B cell (primary cell): ENCODE results near the gene SLC4A1. TPM values are rescaled to one million over a fixed set of nuclear protein-coding genes. Genes with fewer than 3 reads are reported as not detected.

Source experiments
- ATAC-seq: fragments of 200-7000 bp; cut with Tn5 transposase; one replicate; pipeline ENCODE4 v1.10.0; 2021; ENCODE audit warnings: low read depth, mild to moderate bottlenecking, moderate number of reproducible peaks, moderate library complexity
- CTCF ChIA-PET: fragments of 350-600 bp; sonication (Branson Sonifier 250); formaldehyde crosslinking; loops from one replicate; lab custom pipeline; 2021; ENCODE audit warnings: antibody characterized with exemption, inconsistent platforms; lab: Charles Lee
- POLR2A ChIA-PET: fragments of 350-600 bp; sonication (Branson Sonifier 250); formaldehyde crosslinking; loops from one replicate; lab custom pipeline; 2021; ENCODE audit warnings: antibody characterized with exemption; lab: Charles Lee
- DNase-seq: peaks from one replicate; pipeline ENCODE4 v3.0.0; 2013
- H2AFZ ChIP-seq: 2 replicates; pipeline ENCODE4 v1.6.1; 2012; ENCODE audit warnings: mild to moderate bottlenecking, low read depth, low read length; ENCODE audit not compliant: insufficient read depth, poor library complexity, severe bottlenecking
- H3K27ac ChIP-seq, 2 donors: 1 replicate in 1 of 2; 2 replicates in 1 of 2; pipeline ENCODE4 v1.5.1; 2012 to 2013; ENCODE audit warnings: low read length in 2 of 2, mild to moderate bottlenecking in 2 of 2, moderate library complexity in 1 of 2
- H3K27me3 ChIP-seq, 4 experiments: fragments of 200-600 bp in 1 of 4; sonication (generic) in 1 of 4; replicated peaks in 1 of 4; 1 replicate in 2 of 4; 2 replicates in 2 of 4; pipeline versions ENCODE4 v1.6.1 to v1.7.0; 2013 to 2016; ENCODE audit warnings: low read length in 3 of 4, mild to moderate bottlenecking in 2 of 4, mixed read lengths in 1 of 4, moderate library complexity in 1 of 4; ENCODE audit not compliant: insufficient read depth in 4 of 4, control insufficient read depth in 3 of 4; ENCODE audit errors: control extremely low read depth in 1 of 4
- H3K36me3 ChIP-seq, 2 experiments: replicated peaks in 1 of 2; 1 replicate in 1 of 2; 2 replicates in 1 of 2; pipeline versions ENCODE4 v1.6.1 to v1.7.1; 2013; ENCODE audit warnings: low read length in 1 of 2; ENCODE audit not compliant: insufficient read depth in 2 of 2, control insufficient read depth in 1 of 2; ENCODE audit errors: control extremely low read depth in 1 of 2, extremely low read depth in 1 of 2
- H3K4me1 ChIP-seq, 2 donors: fragments of 200-600 bp in 1 of 2; sonication (generic) in 1 of 2; 1 replicate in 1 of 2; 2 replicates in 1 of 2; pipeline versions ENCODE4 v1.5.1 to v1.6.1; 2013 to 2017; ENCODE audit warnings: low read length in 2 of 2; ENCODE audit not compliant: control insufficient read depth in 2 of 2, insufficient read depth in 2 of 2
- H3K4me2 ChIP-seq: replicated peaks from 2 replicates; pipeline ENCODE3; 2012; ENCODE audit warnings: mild to moderate bottlenecking, low read depth, low read length; ENCODE audit not compliant: poor library complexity, severe bottlenecking
- H3K4me3 ChIP-seq, 5 experiments: fragments of 200-600 bp in 1 of 5; sonication (generic) in 1 of 5; 1 replicate in 3 of 5; 2 replicates in 2 of 5; pipeline versions ENCODE4 v1.5.1 to v1.7.0; 2011 to 2016; ENCODE audit warnings: low read length in 4 of 5, mild to moderate bottlenecking in 4 of 5, low read depth in 2 of 5, control low read depth in 1 of 5, moderate library complexity in 1 of 5; ENCODE audit not compliant: insufficient read depth in 1 of 5; ENCODE audit errors: control extremely low read depth in 1 of 5, extremely low read depth in 1 of 5
- H3K79me2 ChIP-seq: fragments of 200-600 bp; sonication (generic); one replicate; pipeline ENCODE4 v1.6.0; 2016; ENCODE audit warnings: low read length; ENCODE audit not compliant: control insufficient read depth, insufficient read depth
- H3K9ac ChIP-seq: fragments of 200-600 bp; sonication (generic); 2 replicates; pipeline ENCODE4 v1.6.1; 2017; ENCODE audit warnings: mild to moderate bottlenecking, low read length, moderate library complexity
- H3K9me3 ChIP-seq, 3 donors: one replicate each; pipeline versions ENCODE4 v1.6.1 to v1.7.1; 2013; ENCODE audit warnings: low read length in 2 of 3; ENCODE audit not compliant: control insufficient read depth in 2 of 3, insufficient read depth in 1 of 3; ENCODE audit errors: control extremely low read depth in 1 of 3
- H4K20me1 ChIP-seq: 2 replicates; pipeline ENCODE4 v1.6.0; 2012; ENCODE audit warnings: mild to moderate bottlenecking, low read length; ENCODE audit not compliant: insufficient read depth, control insufficient read depth, poor library complexity, severe bottlenecking
- H3K27ac Mint-ChIP-seq: one replicate; pipeline ENCODE4 v1.8.0; 2021; ENCODE audit warnings: mixed read lengths
- H3K27me3 Mint-ChIP-seq: one replicate; pipeline ENCODE4 v1.8.0; 2021; ENCODE audit warnings: mixed read lengths
- H3K4me1 Mint-ChIP-seq: one replicate; pipeline ENCODE4 v1.8.0; 2021; ENCODE audit warnings: mixed read lengths
- H3K4me3 Mint-ChIP-seq: one replicate; pipeline ENCODE4 v1.8.0; 2021; ENCODE audit warnings: mixed read lengths
- H3K9me3 Mint-ChIP-seq: one replicate; pipeline ENCODE4 v1.8.0; 2022; ENCODE audit warnings: mixed read lengths; ENCODE audit not compliant: insufficient read depth
- CTCF ChIP-seq: fragments of 200-600 bp; IDR thresholded peaks from one replicate; pipeline ENCODE4 v1.8.0; 2022; ENCODE audit warnings: antibody characterized with exemption, mild to moderate bottlenecking
- EZH2 ChIP-seq: IDR thresholded peaks from 2 replicates; pipeline ENCODE4 v1.6.1; 2012; ENCODE audit warnings: borderline replicate concordance, low read depth, mild to moderate bottlenecking, moderate library complexity, low read length; ENCODE audit not compliant: insufficient read depth, poor library complexity, severe bottlenecking
- whole genome bisulfite sequencing: methylation state at CpG from one replicate; pipeline ENCODE4 v1.1.5; 2013; ENCODE audit warnings: missing lambda C conversion rate; ENCODE audit not compliant: insufficient coverage; 5-methylcytosine and 5-hydroxymethylcytosine counted together
- intact Hi-C: fragments of 100-400 bp; cut with micrococcal nuclease; formaldehyde crosslinking; loops from one replicate; pipeline ENCODE4 v1.10.0; 2022
- polyA plus RNA-seq: library from polyadenylated mRNA; depleted of rRNA; stranded (reverse); fragments of >200 nt; gene quantifications from 2 replicates; pipeline ENCODE4 v1.2.3, GENCODE V29; 2012
- total RNA-seq, 2 donors: library from RNA; stranded (reverse); fragments of 120-200 nt in 1 of 2; gene quantifications; 1 replicate in 1 of 2; 2 replicates in 1 of 2; pipeline versions ENCODE4 v1.2.3 to v1.2.4, GENCODE V29; 2013 to 2022

The SLC4A1 gene
- total and polyA plus RNA-seq, 2 donors (not counting 1 experiment from before 2014, with no cell fraction given), result 0.22 TPM; not detected in 1

DNA sequence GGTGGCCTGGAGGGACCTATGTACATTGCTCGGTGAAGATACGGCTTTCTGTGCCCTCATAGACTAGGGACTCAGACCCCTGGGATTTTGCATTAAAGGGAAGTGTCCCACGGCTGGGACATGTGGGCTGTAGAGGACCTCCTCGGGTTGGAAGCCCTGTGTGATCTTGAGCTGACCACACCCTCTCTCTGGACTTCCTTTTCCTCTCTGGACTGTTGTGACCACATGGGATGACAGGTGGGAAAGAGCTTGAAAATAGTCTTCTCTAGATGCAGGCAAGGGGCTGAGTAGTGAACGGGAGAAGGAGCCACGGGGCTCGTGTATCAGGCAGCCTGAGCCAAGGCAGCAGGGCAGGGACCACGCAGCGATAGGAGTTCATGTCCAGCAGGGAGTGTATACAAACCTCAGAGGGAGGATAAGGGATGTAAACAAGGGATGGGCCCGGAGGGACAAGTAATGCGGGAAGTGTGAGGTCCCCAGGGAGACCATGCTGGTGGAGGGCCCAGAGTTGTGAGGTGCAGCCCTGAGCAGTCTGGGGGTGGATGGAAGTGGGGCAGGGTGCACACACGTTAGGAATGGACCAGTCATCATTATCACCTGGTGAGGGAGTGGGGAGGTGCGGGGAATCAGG is 4.5 kb upstream of the SLC4A1 start:
- no peaks in the 10 kb centered on the region for H3K79me2 ChIP-seq
- H3K36me3 ChIP-seq, result no peaks in the 10 kb centered on the region
- TF ChIP-seq EZH2, result no peak
- Mint-ChIP-seq H3K27ac (no peak overlapping the region), H3K27me3 (peaks cover 22% of the 10 kb centered on the region), H3K9me3 (no peaks in the 10 kb centered on the region), H3K4me3 (no peak overlapping the region), H3K4me1 (no peaks in the 10 kb centered on the region)
- H3K27ac ChIP-seq, result no peak overlapping the region
- DNase-seq, result no peak
- H3K4me1 ChIP-seq, result no peaks in the 10 kb centered on the region
- no peak overlapping the region for H3K4me2 ChIP-seq
- peaks cover 0 to 3% (median 0%) of the 10 kb centered on the region in 4 experiments for H3K27me3 ChIP-seq
- CTCF ChIA-PET, result interaction anchor here (1.1 kb wide), 1 partner anchor 10 kb away, joined by 3 read pairs; no protein-coding TSS in a partner anchor
- no peak overlapping the region for H2AFZ ChIP-seq
- H4K20me1 ChIP-seq, result no peaks in the 10 kb centered on the region
- H3K4me3 ChIP-seq, result no peak overlapping the region
- ATAC-seq, result no peak
- no peak overlapping the region for H3K9ac ChIP-seq
- POLR2A ChIA-PET, result no interaction called here
- intact Hi-C loops, result no loop called here
- no peaks in the 10 kb centered on the region for H3K9me3 ChIP-seq
- 89% methylated on average over 12 of the region's 13 CpGs for WGBS

DNA sequence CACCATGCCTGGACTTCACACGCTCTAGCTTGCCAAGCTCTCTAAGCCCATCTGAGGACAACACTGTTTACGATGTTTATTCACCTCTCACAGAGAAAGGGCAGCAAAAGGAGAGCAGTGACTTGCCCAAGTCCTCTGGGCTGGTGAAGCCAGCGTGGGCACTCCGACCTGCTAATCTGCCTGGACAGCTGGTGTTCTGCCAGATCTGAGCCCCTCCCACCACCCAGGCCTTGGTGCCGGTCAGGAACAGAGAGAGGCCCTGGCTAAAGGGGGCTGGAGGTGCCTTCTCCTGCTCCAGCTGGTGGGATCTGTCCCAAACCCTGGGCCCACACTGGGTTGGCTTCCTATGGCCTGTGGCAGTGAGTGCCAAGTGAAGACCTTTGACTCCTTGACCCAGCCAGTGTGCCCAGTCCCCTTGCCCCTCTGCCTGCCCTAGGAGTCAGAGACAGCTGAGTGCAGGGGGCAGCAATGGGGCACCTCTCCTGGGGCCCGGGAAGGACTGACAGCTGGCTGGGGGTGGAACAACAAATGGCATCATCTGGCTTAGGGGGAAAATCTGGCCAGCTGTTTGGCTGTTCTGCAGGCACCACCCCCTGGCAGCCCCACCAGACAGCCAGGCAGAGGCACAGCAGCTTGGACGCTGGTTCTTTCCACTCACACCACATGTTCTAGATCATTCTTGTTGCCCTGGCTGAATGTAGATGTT is 1.8 kb upstream of the SLC4A1 start:
- Histone ChIP-seq H4K20me1 (no peaks in the 10 kb centered on the region), H2AFZ (no peak overlapping the region), H3K79me2 (no peaks in the 10 kb centered on the region), H3K9ac (no peak overlapping the region), H3K27me3 (peaks cover 0 to 3% (median 0%) of the 10 kb centered on the region in 4 experiments), H3K4me2 (no peak overlapping the region), H3K4me1 (no peaks in the 10 kb centered on the region), H3K27ac (no peak overlapping the region), H3K36me3 (no peaks in the 10 kb centered on the region), H3K9me3 (no peaks in the 10 kb centered on the region), H3K4me3 (no peak overlapping the region)
- Mint-ChIP-seq H3K27me3 (peaks cover 15% of the 10 kb centered on the region), H3K4me1 (no peaks in the 10 kb centered on the region), H3K9me3 (no peaks in the 10 kb centered on the region), H3K4me3 (no peak overlapping the region), H3K27ac (no peak overlapping the region)
- ChIA-PET POLR2A (no interaction called here), CTCF (no interaction called here)
- no peak for ATAC-seq
- 91% methylated on average over 5 of the region's 7 CpGs for WGBS
- no peak for TF ChIP-seq EZH2
- no peak for TF ChIP-seq CTCF
- DNase-seq, result no peak
- intact Hi-C loops, result no loop called here
